Fibroblast of mammary gland (primary cell): Measurements from ENCODE around the gene EHD4.

Experiments used
- DNase-seq: peaks from one replicate; pipeline ENCODE4 v3.0.0-alpha.2; 2010; ENCODE audit warnings: low read depth
- H3K4me3 ChIP-seq: 2 replicates; pipeline ENCODE4 v1.5.1; 2011; ENCODE audit warnings: low read depth, mild to moderate bottlenecking, low read length, moderate library complexity; ENCODE audit not compliant: control insufficient read depth
- TF ChIP-seq, protein P1 (sequence below): conservative IDR thresholded peaks from 2 replicates; pipeline ENCODE4 v1.5.1; 2011; ENCODE audit warnings: low read depth, low read length, inconsistent platforms; ENCODE audit not compliant: control insufficient read depth, insufficient read depth

Gene EHD4

GRCh38 chr15:41900526-41901380 is 71.6 kb downstream of the EHD4 start:
- no peak for DNase-seq
- no peak overlapping the region for H3K4me3 ChIP-seq
- TF ChIP-seq, protein P1, sequence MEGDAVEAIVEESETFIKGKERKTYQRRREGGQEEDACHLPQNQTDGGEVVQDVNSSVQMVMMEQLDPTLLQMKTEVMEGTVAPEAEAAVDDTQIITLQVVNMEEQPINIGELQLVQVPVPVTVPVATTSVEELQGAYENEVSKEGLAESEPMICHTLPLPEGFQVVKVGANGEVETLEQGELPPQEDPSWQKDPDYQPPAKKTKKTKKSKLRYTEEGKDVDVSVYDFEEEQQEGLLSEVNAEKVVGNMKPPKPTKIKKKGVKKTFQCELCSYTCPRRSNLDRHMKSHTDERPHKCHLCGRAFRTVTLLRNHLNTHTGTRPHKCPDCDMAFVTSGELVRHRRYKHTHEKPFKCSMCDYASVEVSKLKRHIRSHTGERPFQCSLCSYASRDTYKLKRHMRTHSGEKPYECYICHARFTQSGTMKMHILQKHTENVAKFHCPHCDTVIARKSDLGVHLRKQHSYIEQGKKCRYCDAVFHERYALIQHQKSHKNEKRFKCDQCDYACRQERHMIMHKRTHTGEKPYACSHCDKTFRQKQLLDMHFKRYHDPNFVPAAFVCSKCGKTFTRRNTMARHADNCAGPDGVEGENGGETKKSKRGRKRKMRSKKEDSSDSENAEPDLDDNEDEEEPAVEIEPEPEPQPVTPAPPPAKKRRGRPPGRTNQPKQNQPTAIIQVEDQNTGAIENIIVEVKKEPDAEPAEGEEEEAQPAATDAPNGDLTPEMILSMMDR: no peak

DNA sequence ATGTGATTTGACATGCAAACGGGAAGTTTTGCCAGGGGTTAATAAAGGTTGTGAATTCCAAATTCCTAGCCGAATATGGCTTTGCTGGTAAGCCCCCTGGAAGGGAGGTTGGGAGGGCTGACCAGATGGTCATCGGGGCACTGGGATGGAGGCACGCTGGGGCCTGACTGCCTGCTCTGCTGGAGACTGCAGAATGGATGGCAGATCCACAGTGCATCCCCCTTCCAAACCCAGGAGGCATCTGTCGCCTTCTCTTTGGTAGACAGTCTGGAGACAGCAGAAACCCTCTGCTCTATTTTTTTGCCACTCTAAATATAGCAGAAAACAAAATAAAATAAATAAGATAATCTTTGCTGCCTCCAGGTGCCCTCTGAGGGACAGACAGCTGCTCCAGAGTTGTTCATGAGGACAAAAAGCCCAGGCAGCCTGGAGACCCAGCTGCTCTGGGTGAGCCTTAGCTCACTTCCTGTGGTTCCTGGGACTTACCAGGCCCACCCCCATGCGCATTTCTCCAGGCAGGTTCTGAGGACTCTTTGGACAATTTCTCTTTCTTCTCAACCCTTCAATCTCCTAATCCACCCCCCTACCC is 72.4 kb downstream of the EHD4 start:
- no peak for DNase-seq
- TF ChIP-seq, protein P1: no peak
- H3K4me3 ChIP-seq: no peak overlapping the region

DNA sequence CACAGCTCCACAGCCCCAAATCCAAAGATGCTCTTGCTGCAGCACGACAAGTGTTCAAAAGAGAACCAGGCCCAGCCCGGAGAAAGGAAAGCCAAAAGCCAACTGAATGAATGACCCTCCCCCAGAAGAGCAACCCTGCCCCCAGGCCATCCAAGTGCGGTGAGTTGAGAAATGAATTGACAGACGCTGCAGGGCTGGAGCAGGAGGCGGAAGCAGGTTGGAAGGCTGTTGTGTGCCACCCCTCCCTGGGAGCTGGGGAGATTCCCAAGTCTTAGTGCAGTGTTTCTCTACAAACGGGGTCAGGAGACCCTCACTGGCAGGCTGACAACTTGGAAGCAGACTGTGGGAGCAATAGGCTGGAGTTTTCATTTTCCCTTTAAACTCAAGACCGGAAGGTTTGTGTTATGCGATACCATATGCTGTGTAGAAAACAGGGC is 75.0 kb downstream of the EHD4 start:
- DNase-seq: no peak
- no peak overlapping the region for H3K4me3 ChIP-seq
- TF ChIP-seq, protein P1: no peak

DNA sequence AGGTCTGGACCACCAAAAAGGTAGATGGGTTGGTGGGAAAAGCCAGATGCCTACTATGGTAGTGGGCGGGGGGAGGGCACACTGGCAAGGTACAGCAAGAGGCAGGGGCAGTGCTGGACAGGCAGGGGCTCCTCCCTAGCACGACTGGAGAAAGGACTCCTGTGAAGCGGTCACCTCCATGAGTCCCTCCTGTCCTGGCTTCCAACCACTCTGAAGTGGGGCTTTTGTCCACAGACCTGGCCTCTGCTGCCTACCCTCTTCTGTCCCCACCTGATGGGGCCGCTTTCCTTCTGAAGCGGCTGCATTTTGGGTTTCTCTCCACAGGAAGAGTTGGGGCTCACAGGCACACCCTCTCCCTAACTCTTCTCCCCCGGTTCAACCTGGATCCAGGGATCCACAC is 75.8 kb downstream of the EHD4 start:
- no peak overlapping the region for H3K4me3 ChIP-seq
- no peak for DNase-seq
- TF ChIP-seq, protein P1: no peak

- TF ChIP-seq, protein P1: no peak
- no peak for DNase-seq
- no peak overlapping the region for H3K4me3 ChIP-seq
These were observed 76.4 kb downstream of the EHD4 start for GRCh38 chr15:41895957-41896356.

- TF ChIP-seq, protein P1: no peak
- DNase-seq: no peak
- H3K4me3 ChIP-seq: no peak overlapping the region
These were observed 76.9 kb downstream of the EHD4 start for GRCh38 chr15:41895491-41895890.
